ENCODE measurements around the gene DENND1A.

Gene DENND1A

GRCh38 chr9:123926941-123927340 is 3.0 kb downstream of the DENND1A start:
- Histone ChIP-seq H3K36me3 (ENCODE audit: control insufficient read depth, insufficient read depth, low read length) (no peaks in the 10 kb centered on the region), H3K9me3 (ENCODE audit: control insufficient read depth, low read length) (no peaks in the 10 kb centered on the region), H3K27me3 (ENCODE audit: control insufficient read depth, insufficient read depth, low read length) (no peaks in the 10 kb centered on the region), H3K4me1 (peaks cover 2% of the 10 kb centered on the region), H3K79me2 (peaks cover 3% of the 10 kb centered on the region), H3K4me2 (ENCODE audit: low read length) (no peak overlapping the region), H3K9ac (no peak overlapping the region), H3K4me3 (ENCODE audit: low read depth, low read length) (no peak overlapping the region), H3K27ac (no peak overlapping the region), H2AFZ (no peak overlapping the region)
- TF ChIP-seq, protein P1, sequence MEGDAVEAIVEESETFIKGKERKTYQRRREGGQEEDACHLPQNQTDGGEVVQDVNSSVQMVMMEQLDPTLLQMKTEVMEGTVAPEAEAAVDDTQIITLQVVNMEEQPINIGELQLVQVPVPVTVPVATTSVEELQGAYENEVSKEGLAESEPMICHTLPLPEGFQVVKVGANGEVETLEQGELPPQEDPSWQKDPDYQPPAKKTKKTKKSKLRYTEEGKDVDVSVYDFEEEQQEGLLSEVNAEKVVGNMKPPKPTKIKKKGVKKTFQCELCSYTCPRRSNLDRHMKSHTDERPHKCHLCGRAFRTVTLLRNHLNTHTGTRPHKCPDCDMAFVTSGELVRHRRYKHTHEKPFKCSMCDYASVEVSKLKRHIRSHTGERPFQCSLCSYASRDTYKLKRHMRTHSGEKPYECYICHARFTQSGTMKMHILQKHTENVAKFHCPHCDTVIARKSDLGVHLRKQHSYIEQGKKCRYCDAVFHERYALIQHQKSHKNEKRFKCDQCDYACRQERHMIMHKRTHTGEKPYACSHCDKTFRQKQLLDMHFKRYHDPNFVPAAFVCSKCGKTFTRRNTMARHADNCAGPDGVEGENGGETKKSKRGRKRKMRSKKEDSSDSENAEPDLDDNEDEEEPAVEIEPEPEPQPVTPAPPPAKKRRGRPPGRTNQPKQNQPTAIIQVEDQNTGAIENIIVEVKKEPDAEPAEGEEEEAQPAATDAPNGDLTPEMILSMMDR (IDR thresholded peaks at IDR 0.05): no peak

DNA sequence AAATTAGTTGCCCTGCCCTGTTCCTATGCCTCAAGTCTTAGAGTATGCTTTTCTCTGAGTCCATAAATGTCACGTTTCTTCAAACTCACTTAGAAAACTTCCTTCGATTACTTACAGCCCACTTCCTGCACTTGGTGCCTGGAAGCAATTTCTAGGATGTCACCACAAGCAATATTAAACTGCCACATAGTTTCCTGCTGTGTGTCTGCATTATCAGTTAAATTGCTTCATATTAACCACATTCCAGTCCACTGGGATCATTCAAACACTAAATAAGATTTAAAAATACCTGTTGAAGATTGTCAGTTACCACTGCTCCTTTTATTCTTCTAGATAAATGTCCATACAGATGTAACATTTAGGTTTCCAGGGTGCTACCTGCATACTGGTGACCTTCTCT is 4.1 kb downstream of the DENND1A start:
- Histone ChIP-seq H3K27me3 (ENCODE audit: control insufficient read depth, insufficient read depth, low read length) (no peaks in the 10 kb centered on the region), H2AFZ (no peak overlapping the region), H3K79me2 (peaks cover 3% of the 10 kb centered on the region), H3K9me3 (ENCODE audit: control insufficient read depth, low read length) (no peaks in the 10 kb centered on the region), H3K36me3 (ENCODE audit: control insufficient read depth, insufficient read depth, low read length) (no peaks in the 10 kb centered on the region), H3K27ac (no peak overlapping the region), H3K4me3 (ENCODE audit: low read depth, low read length) (no peak overlapping the region), H3K4me2 (ENCODE audit: low read length) (no peak overlapping the region), H3K9ac (no peak overlapping the region), H3K4me1 (peaks cover 2% of the 10 kb centered on the region)
- TF ChIP-seq, protein P1 (IDR thresholded peaks at IDR 0.05): no peak

GRCh38 chr9:123925161-123925560 is 4.8 kb downstream of the DENND1A start:
- H3K4me1 ChIP-seq: peaks cover 2% of the 10 kb centered on the region

DNA sequence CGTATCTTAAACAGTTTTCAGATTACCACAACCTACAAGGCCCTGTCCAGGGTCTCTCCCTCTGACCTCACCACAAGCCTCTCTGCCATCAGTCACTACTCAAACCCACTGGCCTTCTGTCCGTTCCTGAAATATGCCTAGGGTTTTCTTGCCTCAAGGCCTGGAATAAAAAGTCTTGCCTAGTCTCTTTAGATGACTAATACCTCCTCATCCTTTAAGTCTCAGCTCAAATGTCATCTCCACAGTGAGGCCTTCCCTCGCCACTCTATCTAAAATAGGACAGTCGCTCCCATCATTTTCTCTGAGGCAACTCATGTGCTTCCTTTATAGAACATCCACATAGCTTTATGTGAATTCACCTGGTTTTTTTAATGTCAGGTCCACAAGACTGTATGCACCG is 5.2 kb downstream of the DENND1A start:
- Histone ChIP-seq H3K4me1 (peaks cover 2% of the 10 kb centered on the region), H3K9me3 (ENCODE audit: control insufficient read depth, low read length) (no peaks in the 10 kb centered on the region)

More at GRCh38 chr9:123925161-123925560, 4.8 kb downstream of the DENND1A start:
- TF ChIP-seq, protein P1 (IDR thresholded peaks at IDR 0.05): no peak
- no peaks in the 10 kb centered on the region for H3K9me3 ChIP-seq (ENCODE audit: control insufficient read depth, low read length)
- H3K4me3 ChIP-seq (ENCODE audit: low read depth, low read length): no peak overlapping the region
- H2AFZ ChIP-seq: no peak overlapping the region
- H3K4me2 ChIP-seq (ENCODE audit: low read length): no peak overlapping the region
- H3K9ac ChIP-seq: no peak overlapping the region
- no peaks in the 10 kb centered on the region for H3K27me3 ChIP-seq (ENCODE audit: control insufficient read depth, insufficient read depth, low read length)
- H3K27ac ChIP-seq: no peak overlapping the region
- H3K36me3 ChIP-seq (ENCODE audit: control insufficient read depth, insufficient read depth, low read length): no peaks in the 10 kb centered on the region
- peaks cover 3% of the 10 kb centered on the region for H3K79me2 ChIP-seq

GRCh38 chr9:123923884-123924283 is 6.0 kb downstream of the DENND1A start:
- Histone ChIP-seq H3K79me2 (peaks cover 3% of the 10 kb centered on the region), H3K27ac (no peak overlapping the region), H3K9ac (no peak overlapping the region), H3K27me3 (ENCODE audit: control insufficient read depth, insufficient read depth, low read length) (no peaks in the 10 kb centered on the region), H3K4me2 (ENCODE audit: low read length) (no peak overlapping the region), H3K4me3 (ENCODE audit: low read depth, low read length) (no peak overlapping the region), H3K9me3 (ENCODE audit: control insufficient read depth, low read length) (no peaks in the 10 kb centered on the region), H3K4me1 (peaks cover 2% of the 10 kb centered on the region), H3K36me3 (ENCODE audit: control insufficient read depth, insufficient read depth, low read length) (no peaks in the 10 kb centered on the region), H2AFZ (no peak overlapping the region)
- TF ChIP-seq, protein P1 (IDR thresholded peaks at IDR 0.05): no peak

More for the DNA sequence above, 5.2 kb downstream of the DENND1A start:
- H3K4me2 ChIP-seq (ENCODE audit: low read length): no peak overlapping the region
- H3K79me2 ChIP-seq: peaks cover 3% of the 10 kb centered on the region
- H3K27ac ChIP-seq: no peak overlapping the region
- no peak overlapping the region for H2AFZ ChIP-seq
- no peak overlapping the region for H3K4me3 ChIP-seq (ENCODE audit: low read depth, low read length)
- no peak overlapping the region for H3K9ac ChIP-seq
- no peaks in the 10 kb centered on the region for H3K27me3 ChIP-seq (ENCODE audit: control insufficient read depth, insufficient read depth, low read length)
- TF ChIP-seq, protein P1 (IDR thresholded peaks at IDR 0.05): no peak
- H3K36me3 ChIP-seq (ENCODE audit: control insufficient read depth, insufficient read depth, low read length): no peaks in the 10 kb centered on the region
